Endothelial cell (in vitro differentiated cells): ENCODE results near the gene GALNT17. TPM values are rescaled to one million over a fixed set of nuclear protein-coding genes. Genes with fewer than 3 reads are reported as not detected.

Source experiments
- DNase-seq: peaks from one replicate; pipeline ENCODE4 v3.0.0; 2021; ENCODE audit warnings: low spot score
- H3K27ac Mint-ChIP-seq: one replicate; pipeline ENCODE4 v1.8.0; 2021; ENCODE audit warnings: mixed read lengths, inconsistent platforms; ENCODE audit not compliant: unreplicated experiment
- H3K27me3 Mint-ChIP-seq: one replicate; pipeline ENCODE4 v1.8.0; 2021; ENCODE audit warnings: mild to moderate bottlenecking, moderate library complexity, mixed read lengths, inconsistent platforms; ENCODE audit not compliant: unreplicated experiment
- H3K36me3 Mint-ChIP-seq: one replicate; pipeline ENCODE4 v1.8.0; 2021; ENCODE audit warnings: mild to moderate bottlenecking, low read depth, mixed read lengths, inconsistent platforms; ENCODE audit not compliant: unreplicated experiment
- H3K4me1 Mint-ChIP-seq: one replicate; pipeline ENCODE4 v1.8.0; 2021; ENCODE audit warnings: mild to moderate bottlenecking, mixed read lengths, inconsistent platforms; ENCODE audit not compliant: unreplicated experiment
- H3K4me3 Mint-ChIP-seq: one replicate; pipeline ENCODE4 v1.8.0; 2021; ENCODE audit warnings: mild to moderate bottlenecking, mixed read lengths, inconsistent platforms; ENCODE audit not compliant: unreplicated experiment
- H3K9me3 Mint-ChIP-seq: one replicate; pipeline ENCODE4 v1.8.0; 2021; ENCODE audit warnings: mixed read lengths, inconsistent platforms; ENCODE audit not compliant: unreplicated experiment
- CTCF ChIP-seq: fragments of 200-600 bp; sonication (generic); IDR thresholded peaks from one replicate; pipeline ENCODE4 v1.5.0; 2021; ENCODE audit warnings: antibody characterized with exemption; ENCODE audit not compliant: unreplicated experiment
- total RNA-seq: library from RNA; stranded (reverse); fragmentation: NEBNext Ultra II Directional; extraction: Animal tissue kit (Norgen Biotek cat#: 25700); gene quantifications from one replicate; pipeline ENCODE4 v1.2.1, GENCODE V29; 2021; ENCODE audit not compliant: unreplicated experiment

Gene GALNT17
- total RNA-seq, 1 donor from 2014 or later, result 0.38 TPM

DNA sequence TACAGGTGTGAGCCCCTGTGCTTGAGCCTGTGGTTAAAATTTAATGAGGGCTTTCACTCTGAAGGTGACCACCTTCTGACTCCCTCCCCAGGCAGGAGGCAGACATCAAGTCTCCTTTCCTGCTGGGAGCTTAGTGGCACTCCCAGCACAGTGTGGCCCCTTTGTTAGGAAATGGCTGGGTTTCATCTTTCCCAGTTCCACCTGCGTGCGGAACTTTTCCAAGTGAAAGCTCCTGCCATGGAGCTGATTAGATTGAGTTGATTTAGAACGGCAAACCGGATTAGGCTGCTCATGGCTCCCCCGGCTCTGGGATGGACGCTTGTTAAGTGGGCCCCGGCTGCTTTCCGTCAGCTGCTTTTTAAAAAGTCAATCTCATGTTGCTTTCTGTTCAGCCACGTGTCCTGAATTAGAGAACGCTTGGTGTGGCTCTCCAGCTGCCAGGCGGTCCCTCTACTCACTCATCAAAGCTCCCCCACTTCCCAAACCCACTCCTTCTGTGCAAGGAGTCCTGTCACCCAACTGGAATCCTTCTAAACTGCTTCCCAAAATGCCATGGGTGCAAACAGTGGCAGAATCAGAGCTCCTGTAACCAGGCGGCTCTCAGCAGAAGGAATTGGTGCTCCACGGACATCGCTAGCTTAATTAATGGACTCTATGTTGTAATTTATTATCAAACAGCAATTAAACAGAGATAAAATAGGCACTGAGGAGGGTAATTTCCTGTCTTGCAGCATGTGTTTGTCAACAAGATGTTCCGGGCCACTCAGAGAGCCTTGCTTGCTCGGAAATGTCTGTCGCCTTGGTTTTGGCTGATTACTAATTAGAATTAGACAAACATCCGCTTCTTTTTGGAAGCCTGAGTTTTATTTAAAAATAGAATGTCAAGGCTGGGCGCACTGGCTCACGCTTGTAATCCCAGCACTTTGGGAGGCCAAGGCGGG is 551.2 kb downstream of the GALNT17 start:
- peaks cover 3% of the 10 kb centered on the region for H3K36me3 Mint-ChIP-seq
- TF ChIP-seq CTCF, result no peak
- no peak overlapping the region for H3K4me3 Mint-ChIP-seq
- H3K27ac Mint-ChIP-seq, result no peak overlapping the region
- peaks cover 20% of the 10 kb centered on the region for H3K9me3 Mint-ChIP-seq
- no peaks in the 10 kb centered on the region for H3K4me1 Mint-ChIP-seq
- peaks cover 3% of the 10 kb centered on the region for H3K27me3 Mint-ChIP-seq
- no peak for DNase-seq

- TF ChIP-seq CTCF, result no peak
- DNase-seq, result no peak
- Mint-ChIP-seq H3K9me3 (peaks cover 8% of the 10 kb centered on the region), H3K4me1 (no peaks in the 10 kb centered on the region), H3K4me3 (no peak overlapping the region), H3K27ac (no peak overlapping the region), H3K27me3 (peaks cover 1% of the 10 kb centered on the region), H3K36me3 (no peaks in the 10 kb centered on the region)
These were observed 555.3 kb downstream of the GALNT17 start for GRCh38 chr7:71687286-71687685.

DNA sequence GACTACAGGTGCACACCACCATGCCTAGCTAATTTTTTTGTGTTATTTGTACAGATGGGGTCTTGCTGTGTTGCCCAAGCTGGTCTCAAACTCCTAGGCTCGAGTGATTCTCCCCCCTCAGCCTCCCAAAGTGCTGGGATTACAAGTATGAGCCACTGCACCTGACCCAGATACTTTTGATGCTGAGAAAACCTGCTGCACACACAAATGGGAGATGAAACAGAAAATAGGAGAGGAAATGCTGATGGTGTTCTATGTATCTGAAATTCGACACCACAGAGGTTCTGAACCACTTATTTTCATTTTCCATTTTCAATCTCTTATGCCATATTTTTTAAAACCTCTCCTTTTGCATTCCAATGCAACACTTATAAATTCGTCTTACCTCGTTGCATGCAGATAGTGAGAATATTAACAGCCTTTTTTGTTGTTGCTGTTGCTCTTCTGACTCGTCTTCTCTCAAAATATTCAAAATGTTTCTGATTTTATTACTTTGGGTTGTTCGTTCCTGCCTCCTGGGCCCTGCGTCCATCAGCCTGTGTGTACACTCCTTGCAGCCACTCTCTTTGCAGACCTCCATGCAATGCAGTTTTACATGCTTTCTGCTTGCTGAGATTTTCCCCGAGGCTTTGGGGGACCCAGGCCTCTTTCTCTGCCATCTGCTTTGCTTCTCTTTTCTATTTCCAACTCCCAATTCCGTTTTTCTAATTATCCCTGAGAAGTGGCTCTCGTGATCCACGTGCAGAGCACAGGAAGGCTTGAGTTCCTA is 556.1 kb downstream of the GALNT17 start:
- peaks cover 8% of the 10 kb centered on the region for H3K9me3 Mint-ChIP-seq
- TF ChIP-seq CTCF, result no peak
- no peak for DNase-seq
- no peak overlapping the region for H3K27ac Mint-ChIP-seq
- no peak overlapping the region for H3K4me3 Mint-ChIP-seq
- no peaks in the 10 kb centered on the region for H3K36me3 Mint-ChIP-seq
- no peaks in the 10 kb centered on the region for H3K4me1 Mint-ChIP-seq
- H3K27me3 Mint-ChIP-seq, result peaks cover 1% of the 10 kb centered on the region

DNA sequence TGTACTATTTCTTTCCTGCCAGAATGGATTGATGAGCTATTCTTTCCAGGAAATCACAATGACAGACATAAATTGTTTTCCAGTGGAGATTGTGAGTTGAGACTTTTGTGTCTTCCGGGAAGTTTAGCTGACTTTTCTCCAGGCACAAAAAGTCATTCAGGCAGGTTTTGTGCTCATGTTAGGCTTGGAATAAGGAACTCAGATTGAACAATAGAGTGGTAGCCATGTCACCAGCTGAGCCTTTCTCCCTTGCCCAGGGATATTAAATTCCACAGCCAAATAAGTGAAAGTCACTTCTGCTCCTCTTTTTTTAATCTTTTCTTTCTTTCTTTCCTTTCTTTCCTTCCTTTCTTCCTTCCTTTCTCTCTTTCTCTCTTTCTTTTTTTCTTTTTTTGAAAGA is 559.6 kb downstream of the GALNT17 start:
- peaks cover 1% of the 10 kb centered on the region for H3K27me3 Mint-ChIP-seq
- H3K9me3 Mint-ChIP-seq, result peaks cover 5% of the 10 kb centered on the region
- no peaks in the 10 kb centered on the region for H3K36me3 Mint-ChIP-seq
- H3K4me1 Mint-ChIP-seq, result no peaks in the 10 kb centered on the region
- H3K27ac Mint-ChIP-seq, result no peak overlapping the region
- no peak overlapping the region for H3K4me3 Mint-ChIP-seq
- TF ChIP-seq CTCF, result no peak
- no peak for DNase-seq

DNA sequence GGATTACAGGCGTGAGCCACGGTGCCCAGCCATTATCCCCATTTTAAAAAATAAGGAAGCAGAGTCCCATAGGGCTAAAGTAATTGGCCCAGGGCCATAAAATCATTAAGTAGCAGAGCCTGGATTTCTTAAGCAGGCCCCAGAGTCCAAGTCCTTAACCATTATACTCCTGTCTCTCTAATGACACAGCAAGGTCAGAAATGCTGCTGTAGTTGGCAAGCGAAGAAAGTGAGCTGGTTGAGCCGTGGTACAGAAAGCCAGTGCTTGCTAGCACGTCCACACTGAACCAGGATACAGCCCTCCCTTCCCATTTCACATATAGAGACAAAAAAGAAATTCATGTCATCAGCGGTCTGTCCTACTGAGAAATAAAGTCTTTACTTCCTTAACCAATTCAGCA is 562.7 kb downstream of the GALNT17 start:
- Mint-ChIP-seq H3K36me3 (no peaks in the 10 kb centered on the region), H3K27ac (no peak overlapping the region), H3K9me3 (peaks cover 16% of the 10 kb centered on the region), H3K27me3 (peaks cover 1% of the 10 kb centered on the region), H3K4me3 (no peak overlapping the region), H3K4me1 (no peaks in the 10 kb centered on the region)
- no peak for DNase-seq
- TF ChIP-seq CTCF, result no peak
